HEK293 (cell line): ENCODE results near the gene ABR.
A peak's percentile ranks its signal among the peaks of the same experiment; 100 is the strongest.

Experiments used
- CTCF ChIP-seq: fragments of 450-650 bp; formaldehyde crosslinking; IDR thresholded peaks from 2 replicates; pipeline ENCODE4 v1.5.1; 2016; ENCODE audit warnings: missing biosample characterization, missing genetic modification characterization
- HOXD13 ChIP-seq: sonication (generic); formaldehyde crosslinking; IDR thresholded peaks from 2 replicates; pipeline ENCODE4 v1.8.0; 2022; ENCODE audit warnings: missing genetic modification reagents, borderline replicate concordance
- IKZF3 ChIP-seq: fragments of 450-650 bp; IDR thresholded peaks from 2 replicates; pipeline ENCODE4 v1.5.0; 2018; ENCODE audit warnings: missing biosample characterization, mild to moderate bottlenecking, missing genetic modification characterization, moderate library complexity
- KLF10 ChIP-seq: fragments of 450-650 bp; IDR thresholded peaks from 2 replicates; pipeline ENCODE4 v1.5.1; 2018; ENCODE audit warnings: missing biosample characterization, mild to moderate bottlenecking, missing genetic modification characterization
- KLF16 ChIP-seq: fragments of 450-650 bp; formaldehyde crosslinking; IDR thresholded peaks from 2 replicates; pipeline ENCODE4 v1.5.1; 2017; ENCODE audit warnings: missing biosample characterization, missing genetic modification characterization
- PRDM1 ChIP-seq: fragments of 450-650 bp; formaldehyde crosslinking; IDR thresholded peaks from 2 replicates; pipeline ENCODE4; 2016; ENCODE audit warnings: missing biosample characterization, missing genetic modification characterization
- ZBTB21 ChIP-seq: fragments of 450-650 bp; formaldehyde crosslinking; IDR thresholded peaks from 2 replicates; pipeline ENCODE4 v1.5.1; 2017; ENCODE audit warnings: missing biosample characterization, missing genetic modification characterization
- ZBTB26 ChIP-seq: fragments of 450-650 bp; formaldehyde crosslinking; optimal IDR thresholded peaks from 2 replicates; pipeline ENCODE3; 2016; ENCODE audit warnings: missing biosample characterization, mild to moderate bottlenecking, missing genetic modification characterization
- ZNF555 ChIP-seq: fragments of 450-650 bp; formaldehyde crosslinking; conservative IDR thresholded peaks from 2 replicates; pipeline ENCODE4 v1.5.1; 2017; ENCODE audit warnings: missing biosample characterization, mild to moderate bottlenecking, missing genetic modification characterization, inconsistent platforms

DNA sequence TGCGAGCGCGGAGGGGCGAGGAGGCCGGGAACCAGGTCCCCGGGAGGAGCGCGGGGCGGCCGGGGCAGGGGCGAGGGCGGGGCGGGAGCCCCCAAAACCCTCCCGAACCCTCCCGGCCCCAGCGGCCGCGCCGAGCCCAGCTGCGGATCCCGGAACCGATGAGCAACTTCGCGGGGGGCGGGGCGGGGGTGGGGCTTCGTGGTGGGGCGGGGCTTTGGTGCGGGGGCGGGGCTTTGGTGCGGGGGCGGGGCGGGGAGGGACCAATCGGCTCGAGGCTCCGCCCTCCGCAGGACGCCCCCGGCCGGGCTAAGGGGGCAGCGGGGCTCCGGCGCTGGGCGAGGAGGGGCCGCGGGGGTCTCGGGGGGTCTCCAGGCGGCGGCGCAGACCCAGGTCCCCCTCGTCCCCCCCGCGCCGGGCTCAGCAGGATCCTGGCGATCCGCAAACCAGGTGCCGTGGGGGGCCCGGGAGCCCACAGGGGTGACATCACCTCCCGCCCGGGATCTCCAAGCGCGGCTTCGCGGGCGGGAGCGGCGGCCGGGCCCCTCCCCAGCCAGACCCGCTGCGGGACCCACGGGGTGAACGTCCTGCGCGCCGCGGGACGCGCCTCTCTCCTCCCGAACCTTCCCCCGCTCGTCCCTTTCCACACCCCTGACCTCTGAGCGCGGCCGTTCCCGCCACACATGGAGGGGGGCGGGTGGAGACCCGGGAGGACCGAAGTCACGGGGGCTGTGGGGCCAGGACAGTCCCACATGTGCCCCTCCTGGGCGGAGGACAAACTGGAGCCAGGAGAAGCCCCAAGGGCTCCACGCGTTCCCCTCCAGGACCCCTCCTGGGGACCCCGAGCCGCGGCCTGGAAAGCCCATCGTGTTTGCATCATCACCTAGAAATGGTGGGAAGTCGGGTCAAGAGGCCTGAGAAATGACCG lies at the start of gene ABR:
- TF ChIP-seq HOXD13 (CRISPR knock-in tag) (no peak), KLF16 (peak; percentile 35; the same call in 1 of the 2 replicates), KLF10 (peak; percentile 90), CTCF (tag by site-specific recombination) (no peak), ZBTB26 (peak; percentile 65), PRDM1 (tag by site-specific recombination) (no peak), ZNF555 (no peak), ZBTB21 (no peak), IKZF3 (tag by site-specific recombination) (no peak)
